ENCODE data around the gene SLC9A1. TPM values are rescaled to one million over a fixed set of nuclear protein-coding genes. Genes with fewer than 3 reads are reported as not detected.
A peak's percentile ranks its signal among the peaks of the same experiment; 100 is the strongest.

The SLC9A1 gene
- polyA plus RNA-seq, 4 donors, result 24.7 to 41.3 (median 40.7) TPM

GRCh38 chr1:27154469-27154990 is 395 bp downstream of the SLC9A1 start:
- WGBS, 3 donors, result 6 to 20% (median 9%) methylated on average over 7 to 20 of the region's 20 CpGs
- peaks cover 3 to 39% (median 14%) of the 10 kb centered on the region in 3 donors for H3K4me1 ChIP-seq (ENCODE audit: control insufficient read depth in 3 of 3, insufficient read depth in 2 of 3, low read depth in 1 of 3, low read length in 2 of 3)
- H3K27me3 ChIP-seq (ENCODE audit: control insufficient read depth in 3 of 3, insufficient read depth in 3 of 3, low read length in 3 of 3), result no peaks in the 10 kb centered on the region
- H3K36me3 ChIP-seq (ENCODE audit: control insufficient read depth in 3 of 3, insufficient read depth in 2 of 3, low read depth in 1 of 3, low read length in 3 of 3), result peaks cover 0 to 20% (median 0%) of the 10 kb centered on the region in 3 donors
- peak overlapping the region; percentile 81 to 87 (median 84) for H3K4me3 ChIP-seq (ENCODE audit: low read depth in 1 of 3, low read length in 3 of 3)
- peak overlapping the region; percentile 76 to 92 (median 92) for H3K27ac ChIP-seq (ENCODE audit: low read depth in 1 of 3, low read length in 2 of 3)
- H3K9me3 ChIP-seq (ENCODE audit: control insufficient read depth in 2 of 2, insufficient read depth in 1 of 2, low read depth in 1 of 2, low read length in 1 of 2), result no peaks in the 10 kb centered on the region
- no peak for DNase-seq
- FAIRE-seq, result no peak

GRCh38 chr1:27153927-27154358 is 982 bp downstream of the SLC9A1 start:
- DNase-seq (no peak), FAIRE-seq (no peak)
- peaks cover 3 to 39% (median 14%) of the 10 kb centered on the region in 3 donors for H3K4me1 ChIP-seq (ENCODE audit: control insufficient read depth in 3 of 3, insufficient read depth in 2 of 3, low read depth in 1 of 3, low read length in 2 of 3)
- WGBS, 3 donors, result 82 to 91% (median 84%) methylated on average over 21 of the region's 21 CpGs
- H3K9me3 ChIP-seq (ENCODE audit: control insufficient read depth in 2 of 2, insufficient read depth in 1 of 2, low read depth in 1 of 2, low read length in 1 of 2), result no peaks in the 10 kb centered on the region
- H3K27me3 ChIP-seq (ENCODE audit: control insufficient read depth in 3 of 3, insufficient read depth in 3 of 3, low read length in 3 of 3), result no peaks in the 10 kb centered on the region
- H3K36me3 ChIP-seq (ENCODE audit: control insufficient read depth in 3 of 3, insufficient read depth in 2 of 3, low read depth in 1 of 3, low read length in 3 of 3), result peaks cover 0 to 24% (median 0%) of the 10 kb centered on the region in 3 donors
- peak overlapping the region in 2 of 3 donors; percentile 84 to 87 for H3K4me3 ChIP-seq (ENCODE audit: low read depth in 1 of 3, low read length in 3 of 3)
- peak overlapping the region; percentile 76 to 92 (median 92) for H3K27ac ChIP-seq (ENCODE audit: low read depth in 1 of 3, low read length in 2 of 3)

- H3K27me3 ChIP-seq (ENCODE audit: control insufficient read depth in 3 of 3, insufficient read depth in 3 of 3, low read length in 3 of 3), result no peaks in the 10 kb centered on the region
- 16 to 32% (median 26%) methylated on average over 4 of the region's 4 CpGs for WGBS, 3 donors
- peaks cover 0 to 28% (median 0%) of the 10 kb centered on the region in 3 donors for H3K36me3 ChIP-seq (ENCODE audit: control insufficient read depth in 3 of 3, insufficient read depth in 2 of 3, low read depth in 1 of 3, low read length in 3 of 3)
- FAIRE-seq (no peak), DNase-seq (peak; percentile 48 to 58)
- peaks cover 3 to 39% (median 14%) of the 10 kb centered on the region in 3 donors for H3K4me1 ChIP-seq (ENCODE audit: control insufficient read depth in 3 of 3, insufficient read depth in 2 of 3, low read depth in 1 of 3, low read length in 2 of 3)
- H3K9me3 ChIP-seq (ENCODE audit: control insufficient read depth in 2 of 2, insufficient read depth in 1 of 2, low read depth in 1 of 2, low read length in 1 of 2), result no peaks in the 10 kb centered on the region
- H3K4me3 ChIP-seq (ENCODE audit: low read depth in 1 of 3, low read length in 3 of 3), result peak overlapping the region in 2 of 3 donors; percentile 84 to 87
- peak overlapping the region; percentile 21 to 92 (median 76) for H3K27ac ChIP-seq (ENCODE audit: low read depth in 1 of 3, low read length in 2 of 3)
Measured at GRCh38 chr1:27153549-27153886, 1.4 kb downstream of the SLC9A1 start.

- DNase-seq (no peak), FAIRE-seq (no peak)
- Histone ChIP-seq H3K9me3 (ENCODE audit: control insufficient read depth in 2 of 2, insufficient read depth in 1 of 2, low read depth in 1 of 2, low read length in 1 of 2) (no peaks in the 10 kb centered on the region), H3K36me3 (ENCODE audit: control insufficient read depth in 3 of 3, insufficient read depth in 2 of 3, low read depth in 1 of 3, low read length in 3 of 3) (peaks cover 0 to 33% (median 0%) of the 10 kb centered on the region in 3 donors), H3K4me3 (ENCODE audit: low read depth in 1 of 3, low read length in 3 of 3) (peak overlapping the region; percentile 4 to 87 (median 84)), H3K27me3 (ENCODE audit: control insufficient read depth in 3 of 3, insufficient read depth in 3 of 3, low read length in 3 of 3) (no peaks in the 10 kb centered on the region), H3K27ac (ENCODE audit: low read depth in 1 of 3, low read length in 2 of 3) (peak overlapping the region; percentile 21 to 92 (median 76)), H3K4me1 (ENCODE audit: control insufficient read depth in 3 of 3, insufficient read depth in 2 of 3, low read depth in 1 of 3, low read length in 2 of 3) (peaks cover 5 to 39% (median 14%) of the 10 kb centered on the region in 3 donors)
- 44 to 70% (median 50%) methylated on average over 2 of the region's 2 CpGs for WGBS, 3 donors
Measured at GRCh38 chr1:27152829-27153548, 1.9 kb downstream of the SLC9A1 start.

- DNase-seq (no peak), FAIRE-seq (no peak)
- H3K9me3 ChIP-seq (ENCODE audit: control insufficient read depth in 2 of 2, insufficient read depth in 1 of 2, low read depth in 1 of 2, low read length in 1 of 2), result no peaks in the 10 kb centered on the region
- peak overlapping the region in 2 of 3 donors; percentile 84 to 87 for H3K4me3 ChIP-seq (ENCODE audit: low read depth in 1 of 3, low read length in 3 of 3)
- peaks cover 5 to 39% (median 14%) of the 10 kb centered on the region in 3 donors for H3K4me1 ChIP-seq (ENCODE audit: control insufficient read depth in 3 of 3, insufficient read depth in 2 of 3, low read depth in 1 of 3, low read length in 2 of 3)
- peaks cover 0 to 33% (median 0%) of the 10 kb centered on the region in 3 donors for H3K36me3 ChIP-seq (ENCODE audit: control insufficient read depth in 3 of 3, insufficient read depth in 2 of 3, low read depth in 1 of 3, low read length in 3 of 3)
- 33 to 40% (median 39%) methylated on average over 7 of the region's 7 CpGs for WGBS, 3 donors
- H3K27ac ChIP-seq (ENCODE audit: low read depth in 1 of 3, low read length in 2 of 3), result peak overlapping the region; percentile 21 to 33 (median 26)
- no peaks in the 10 kb centered on the region for H3K27me3 ChIP-seq (ENCODE audit: control insufficient read depth in 3 of 3, insufficient read depth in 3 of 3, low read length in 3 of 3)
Measured at GRCh38 chr1:27152004-27152828, 2.7 kb downstream of the SLC9A1 start.

- Histone ChIP-seq H3K9me3 (ENCODE audit: control insufficient read depth in 2 of 2, insufficient read depth in 1 of 2, low read depth in 1 of 2, low read length in 1 of 2) (no peaks in the 10 kb centered on the region), H3K36me3 (ENCODE audit: control insufficient read depth in 3 of 3, insufficient read depth in 2 of 3, low read depth in 1 of 3, low read length in 3 of 3) (peaks cover 0 to 37% (median 0%) of the 10 kb centered on the region in 3 donors), H3K4me1 (ENCODE audit: control insufficient read depth in 3 of 3, insufficient read depth in 2 of 3, low read depth in 1 of 3, low read length in 2 of 3) (peaks cover 9 to 37% (median 14%) of the 10 kb centered on the region in 3 donors), H3K27me3 (ENCODE audit: control insufficient read depth in 3 of 3, insufficient read depth in 3 of 3, low read length in 3 of 3) (no peaks in the 10 kb centered on the region), H3K4me3 (ENCODE audit: low read depth in 1 of 3, low read length in 3 of 3) (no peak overlapping the region), H3K27ac (ENCODE audit: low read depth in 1 of 3, low read length in 2 of 3) (no peak overlapping the region)
- no peak for FAIRE-seq
- WGBS, 3 donors, result 79 to 87% (median 79%) methylated on average over 3 of the region's 3 CpGs
- no peak for DNase-seq
Measured at GRCh38 chr1:27150641-27151040, 4.3 kb downstream of the SLC9A1 start.

- Histone ChIP-seq H3K27me3 (ENCODE audit: control insufficient read depth in 3 of 3, insufficient read depth in 3 of 3, low read length in 3 of 3) (no peaks in the 10 kb centered on the region), H3K9me3 (ENCODE audit: control insufficient read depth in 2 of 2, insufficient read depth in 1 of 2, low read depth in 1 of 2, low read length in 1 of 2) (no peaks in the 10 kb centered on the region), H3K4me3 (ENCODE audit: low read depth in 1 of 3, low read length in 3 of 3) (no peak overlapping the region), H3K27ac (ENCODE audit: low read depth in 1 of 3, low read length in 2 of 3) (no peak overlapping the region), H3K4me1 (ENCODE audit: control insufficient read depth in 3 of 3, insufficient read depth in 2 of 3, low read depth in 1 of 3, low read length in 2 of 3) (peaks cover 12 to 38% (median 14%) of the 10 kb centered on the region in 3 donors), H3K36me3 (ENCODE audit: control insufficient read depth in 3 of 3, insufficient read depth in 2 of 3, low read depth in 1 of 3, low read length in 3 of 3) (peaks cover 0 to 41% (median 0%) of the 10 kb centered on the region in 3 donors)
- FAIRE-seq (no peak), DNase-seq (no peak)
- 84 to 88% (median 87%) methylated on average over 3 of the region's 3 CpGs for WGBS, 3 donors
Measured at GRCh38 chr1:27150183-27150582, 4.7 kb downstream of the SLC9A1 start.

GRCh38 chr1:27149762-27150113 is 5.2 kb downstream of the SLC9A1 start:
- Histone ChIP-seq H3K27me3 (ENCODE audit: control insufficient read depth in 3 of 3, insufficient read depth in 3 of 3, low read length in 3 of 3) (no peaks in the 10 kb centered on the region), H3K9me3 (ENCODE audit: control insufficient read depth in 2 of 2, insufficient read depth in 1 of 2, low read depth in 1 of 2, low read length in 1 of 2) (no peaks in the 10 kb centered on the region), H3K27ac (ENCODE audit: low read depth in 1 of 3, low read length in 2 of 3) (peak overlapping the region in 1 of 3 donors; percentile 22), H3K36me3 (ENCODE audit: control insufficient read depth in 3 of 3, insufficient read depth in 2 of 3, low read depth in 1 of 3, low read length in 3 of 3) (peaks cover 0 to 43% (median 0%) of the 10 kb centered on the region in 3 donors), H3K4me3 (ENCODE audit: low read depth in 1 of 3, low read length in 3 of 3) (no peak overlapping the region), H3K4me1 (ENCODE audit: control insufficient read depth in 3 of 3, insufficient read depth in 2 of 3, low read depth in 1 of 3, low read length in 2 of 3) (peaks cover 12 to 42% (median 14%) of the 10 kb centered on the region in 3 donors)
- DNase-seq (no peak), FAIRE-seq (no peak)
- 85 to 95% (median 87%) methylated on average over 4 of the region's 4 CpGs for WGBS, 3 donors

Measured in small intestine (tissue), 7 donors.